NCI-H69 (cell line): ENCODE measurements around the gene NID1.
"Not testable (repeated sequence)": the region's sequence is repeated elsewhere in the genome, so short reads cannot be mapped to it uniquely, and the experiment has no call there.

ENCODE experiments used
- DNase-seq: peaks from one replicate; lab custom pipeline; 2025; lab: John Stamatoyannopoulos, UW

NID1 gene

GRCh38 chr1:236030534-236030933 lies 34.4 kb downstream of the NID1 start:
- DNase-seq = peak; percentile 93

- no peak for DNase-seq
These were observed 35.4 kb downstream of the NID1 start for GRCh38 chr1:236029428-236029940.

- DNase-seq = no peak
These were observed 37.8 kb downstream of the NID1 start for GRCh38 chr1:236027104-236027503.

- DNase-seq = no peak
These were observed 39.1 kb downstream of the NID1 start for GRCh38 chr1:236025836-236026235.

GRCh38 chr1:236024641-236025040 lies 40.2 kb downstream of the NID1 start:
- DNase-seq = no peak

- peak; percentile 19 for DNase-seq
These were observed 40.8 kb downstream of the NID1 start for GRCh38 chr1:236023926-236024565.

GRCh38 chr1:236021424-236022135 lies 43.3 kb downstream of the NID1 start:
- peak; percentile 67 for DNase-seq

GRCh38 chr1:236020359-236021219 lies 44.3 kb downstream of the NID1 start:
- DNase-seq = no peak

GRCh38 chr1:236018885-236019453 lies 45.9 kb downstream of the NID1 start:
- no peak for DNase-seq

- no peak for DNase-seq
These were observed 48.0 kb downstream of the NID1 start for GRCh38 chr1:236016782-236017400.

- no peak for DNase-seq
These were observed 48.8 kb downstream of the NID1 start for GRCh38 chr1:236016083-236016482.

- DNase-seq = no peak
These were observed 49.4 kb downstream of the NID1 start for GRCh38 chr1:236015539-236015938.

GRCh38 chr1:236013330-236013729 lies 51.6 kb downstream of the NID1 start:
- no peak for DNase-seq

- no peak for DNase-seq
These were observed 53.2 kb downstream of the NID1 start for GRCh38 chr1:236011641-236012040.

- no peak for DNase-seq
These were observed 54.4 kb downstream of the NID1 start for GRCh38 chr1:236010443-236010842.

GRCh38 chr1:236009857-236010256 lies 55.0 kb downstream of the NID1 start:
- DNase-seq = no peak

GRCh38 chr1:236009191-236009590 lies 55.7 kb downstream of the NID1 start:
- DNase-seq = no peak

GRCh38 chr1:236007781-236008180 lies 57.1 kb downstream of the NID1 start:
- DNase-seq = no peak

- not testable (repeated sequence) for DNase-seq
These were observed 61.8 kb downstream of the NID1 start for GRCh38 chr1:236003058-236003457.

- peak; percentile 31 for DNase-seq
These were observed 62.3 kb downstream of the NID1 start for GRCh38 chr1:236002572-236002971.

- DNase-seq = no peak
These were observed 62.9 kb downstream of the NID1 start for GRCh38 chr1:236002025-236002390.

GRCh38 chr1:236000781-236001180 lies 64.1 kb downstream of the NID1 start:
- no peak for DNase-seq
